Liver (tissue), 9 donors: Measurements from ENCODE around the gene CD8A. TPM values are rescaled to one million over a fixed set of nuclear protein-coding genes. Genes with fewer than 3 reads are reported as not detected.

Experiments used
- DNase-seq: peaks from one replicate; pipeline ENCODE4 v3.0.0-alpha.2; 2017; ENCODE audit warnings: low spot score
- H3K27ac ChIP-seq, 2 donors: one replicate each; pipeline ENCODE4 v1.7.0; 2013; ENCODE audit warnings: inconsistent platforms in 2 of 2, low read length in 2 of 2, control low read depth in 1 of 2, low read depth in 1 of 2, mild to moderate bottlenecking in 1 of 2
- H3K27me3 ChIP-seq, 4 donors: one replicate each; pipeline versions ENCODE4 v1.6.1 to v1.7.0; 2013; ENCODE audit warnings: low read length in 3 of 4, inconsistent platforms in 1 of 4, mild to moderate bottlenecking in 1 of 4, moderate library complexity in 1 of 4; ENCODE audit not compliant: control insufficient read depth in 4 of 4, insufficient read depth in 4 of 4
- H3K36me3 ChIP-seq, 4 donors: one replicate each; pipeline versions ENCODE4 v1.6.1 to v1.7.0; 2013; ENCODE audit warnings: low read length in 3 of 4, mild to moderate bottlenecking in 3 of 4, low read depth in 1 of 4, moderate library complexity in 1 of 4; ENCODE audit not compliant: control insufficient read depth in 4 of 4, insufficient read depth in 3 of 4
- H3K4me1 ChIP-seq, 4 donors: one replicate each; pipeline versions ENCODE4 v1.6.1 to v1.7.0; 2013; ENCODE audit warnings: low read length in 3 of 4, mild to moderate bottlenecking in 3 of 4, moderate library complexity in 1 of 4; ENCODE audit not compliant: control insufficient read depth in 4 of 4, insufficient read depth in 4 of 4
- H3K4me3 ChIP-seq, 3 donors: one replicate each; pipeline versions ENCODE4 v1.6.1 to v1.7.0; 2013; ENCODE audit warnings: low read length in 3 of 3, control low read depth in 1 of 3, low read depth in 1 of 3, mild to moderate bottlenecking in 1 of 3
- H3K9ac ChIP-seq, 2 donors: one replicate each; pipeline ENCODE4 v1.7.0; 2013; ENCODE audit warnings: low read length in 2 of 2, mild to moderate bottlenecking in 2 of 2, moderate library complexity in 2 of 2, control low read depth in 1 of 2, low read depth in 1 of 2
- H3K9me3 ChIP-seq, 4 donors: one replicate each; pipeline versions ENCODE4 v1.6.1 to v1.7.0; 2013; ENCODE audit warnings: low read length in 3 of 4; ENCODE audit not compliant: control insufficient read depth in 4 of 4
- EGR1 ChIP-seq, 2 donors: IDR thresholded peaks; 2 replicates each; pipeline ENCODE4 v1.6.1; 2016 to 2018; ENCODE audit warnings: antibody characterized with exemption in 2 of 2, low read depth in 2 of 2
- FOXA1 ChIP-seq: IDR thresholded peaks from 2 replicates; pipeline ENCODE4 v1.6.1; 2016; ENCODE audit warnings: antibody characterized with exemption
- FOXA2 ChIP-seq: IDR thresholded peaks from 2 replicates; pipeline ENCODE4 v1.6.1; 2016; ENCODE audit warnings: antibody characterized with exemption
- GABPA ChIP-seq, 2 donors: IDR thresholded peaks in 1 of 2; conservative IDR thresholded peaks in 1 of 2; 2 replicates each; pipeline ENCODE4 v1.6.1; 2016; ENCODE audit warnings: antibody characterized with exemption in 2 of 2, mild to moderate bottlenecking in 1 of 2, moderate library complexity in 1 of 2
- HNF4A ChIP-seq, 2 donors: conservative IDR thresholded peaks; 2 replicates each; pipeline ENCODE4 v1.6.1; 2016; ENCODE audit warnings: antibody characterized with exemption in 2 of 2, mild to moderate bottlenecking in 2 of 2
- HNF4G ChIP-seq: IDR thresholded peaks from 2 replicates; pipeline ENCODE4 v1.6.1; 2016; ENCODE audit warnings: antibody characterized with exemption
- JUND ChIP-seq, 2 donors: IDR thresholded peaks; 2 replicates each; pipeline ENCODE4 v1.6.1; 2016; ENCODE audit warnings: antibody characterized with exemption in 2 of 2
- NR2F2 ChIP-seq: IDR thresholded peaks from 2 replicates; pipeline ENCODE4 v1.6.1; 2016; ENCODE audit warnings: antibody characterized with exemption
- RAD21 ChIP-seq, 2 donors: IDR thresholded peaks; 2 replicates each; pipeline ENCODE4 v1.6.1; 2016; ENCODE audit warnings: antibody characterized with exemption in 2 of 2, mild to moderate bottlenecking in 2 of 2
- RXRA ChIP-seq, 2 donors: IDR thresholded peaks; 2 replicates each; pipeline ENCODE4 v1.6.1; 2017 to 2018; ENCODE audit warnings: antibody characterized with exemption in 2 of 2, mild to moderate bottlenecking in 1 of 2
- SP1 ChIP-seq: IDR thresholded peaks from 2 replicates; pipeline ENCODE4 v1.6.1; 2018; ENCODE audit warnings: antibody characterized with exemption, mild to moderate bottlenecking
- TAF1 ChIP-seq: conservative IDR thresholded peaks from 2 replicates; pipeline ENCODE4 v1.6.1; 2016; ENCODE audit warnings: antibody characterized with exemption, mild to moderate bottlenecking
- YY1 ChIP-seq: IDR thresholded peaks from 2 replicates; pipeline ENCODE4 v1.6.1; 2016; ENCODE audit warnings: antibody characterized with exemption, mild to moderate bottlenecking
- WGBS: extraction: QIAGEN DNeasy Blood & Tissue Kit; methylation state at CpG from one replicate; pipeline ENCODE4 v1.1.7; 2013; 5-methylcytosine and 5-hydroxymethylcytosine counted together
- polyA plus RNA-seq, 2 donors: library from polyadenylated mRNA; stranded (reverse) in 1 of 2; unstranded in 1 of 2; fragments of 200-250 nt in 1 of 2; fragments of >200 nt in 1 of 2; fragmentation: Nextera tagmentation in 1 of 2; extraction: Ambion mirVana in 1 of 2; gene quantifications; one replicate each; pipeline versions ENCODE4 v1.2.1 to v1.2.3, GENCODE V29; 2013 to 2015
- total RNA-seq, 2 donors: library from RNA; depleted of rRNA; stranded (reverse); fragments of >200 nt; gene quantifications; one replicate each; pipeline ENCODE4 v1.2.3, GENCODE V29; 2014
- TF ChIP-seq, protein P1 (sequence below): IDR thresholded peaks from 2 replicates; pipeline ENCODE4 v1.6.1; 2016; ENCODE audit warnings: antibody characterized with exemption
- TF ChIP-seq, protein P2 (sequence below): IDR thresholded peaks from 2 replicates; pipeline ENCODE4 v1.6.1; 2016; ENCODE audit warnings: antibody characterized with exemption
- TF ChIP-seq, protein P3 (sequence below): fragments of 150-350 bp; IDR thresholded peaks from 2 replicates; pipeline ENCODE4 v1.5.1; 2017; ENCODE audit warnings: improper control_type of control experiment, low read depth, low read length; ENCODE audit not compliant: missing input control
- TF ChIP-seq, protein P4 (sequence below): IDR thresholded peaks from 2 replicates; pipeline ENCODE4 v1.6.1; 2016; ENCODE audit warnings: antibody characterized with exemption
- TF ChIP-seq, protein P5 (sequence below): IDR thresholded peaks from 2 replicates; pipeline ENCODE4 v1.6.1; 2016; ENCODE audit warnings: antibody characterized with exemption, mild to moderate bottlenecking
- donor health status: healthy.
- donor health status: healthy.
- donor health status: healthy.
- donor health status: healthy.
- donor health status: healthy.

The CD8A gene
- total and polyA plus RNA-seq, 4 donors = 0.42 to 1.8 (median 0.69) TPM

DNA sequence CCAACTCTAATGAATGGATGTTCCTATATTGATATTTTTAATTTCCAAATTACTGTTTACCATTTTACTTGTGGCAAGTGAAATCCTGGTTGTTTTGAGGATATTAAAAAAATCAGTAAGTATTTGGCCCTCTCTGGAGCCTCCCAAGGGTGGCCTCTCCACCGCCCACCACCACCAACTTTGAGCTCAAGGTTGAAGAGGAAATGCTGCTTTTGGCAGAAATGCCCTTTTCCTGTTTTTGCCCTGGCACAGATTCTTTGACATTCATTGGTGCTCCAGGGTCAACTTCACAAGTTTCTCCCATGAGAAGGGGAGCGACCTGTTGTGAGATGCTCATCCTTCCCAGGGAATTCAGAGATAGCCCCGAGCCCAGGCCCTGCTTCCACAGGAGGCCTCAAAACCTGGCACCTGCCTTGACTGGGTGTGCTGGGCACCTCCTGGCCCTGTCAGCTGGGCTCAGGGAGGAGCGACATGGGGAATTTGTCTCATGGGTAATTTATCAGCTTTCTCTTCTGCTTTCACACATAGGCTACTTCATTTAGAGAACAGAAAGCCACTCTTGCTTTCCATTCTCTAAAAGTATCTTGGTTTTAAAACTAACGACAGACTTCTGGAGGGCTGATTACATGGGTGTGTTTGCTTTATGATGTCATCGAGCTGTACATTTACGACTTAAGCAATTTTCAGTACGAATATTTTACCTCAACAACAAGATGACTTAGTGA is 6.9 kb downstream of the CD8A start:
- Histone ChIP-seq H3K9me3 (no peaks in the 10 kb centered on the region), H3K36me3 (no peaks in the 10 kb centered on the region), H3K27ac (no peak overlapping the region), H3K4me1 (peaks cover 0 to 1% (median 0%) of the 10 kb centered on the region in 4 donors), H3K9ac (no peak overlapping the region), H3K4me3 (no peak overlapping the region), H3K27me3 (peaks cover 0 to 2% (median 0%) of the 10 kb centered on the region in 4 donors)
- TF ChIP-seq, protein P1, sequence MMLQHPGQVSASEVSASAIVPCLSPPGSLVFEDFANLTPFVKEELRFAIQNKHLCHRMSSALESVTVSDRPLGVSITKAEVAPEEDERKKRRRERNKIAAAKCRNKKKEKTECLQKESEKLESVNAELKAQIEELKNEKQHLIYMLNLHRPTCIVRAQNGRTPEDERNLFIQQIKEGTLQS = no peak
- TF ChIP-seq FOXA1 = no peak
- TF ChIP-seq, protein P2, sequence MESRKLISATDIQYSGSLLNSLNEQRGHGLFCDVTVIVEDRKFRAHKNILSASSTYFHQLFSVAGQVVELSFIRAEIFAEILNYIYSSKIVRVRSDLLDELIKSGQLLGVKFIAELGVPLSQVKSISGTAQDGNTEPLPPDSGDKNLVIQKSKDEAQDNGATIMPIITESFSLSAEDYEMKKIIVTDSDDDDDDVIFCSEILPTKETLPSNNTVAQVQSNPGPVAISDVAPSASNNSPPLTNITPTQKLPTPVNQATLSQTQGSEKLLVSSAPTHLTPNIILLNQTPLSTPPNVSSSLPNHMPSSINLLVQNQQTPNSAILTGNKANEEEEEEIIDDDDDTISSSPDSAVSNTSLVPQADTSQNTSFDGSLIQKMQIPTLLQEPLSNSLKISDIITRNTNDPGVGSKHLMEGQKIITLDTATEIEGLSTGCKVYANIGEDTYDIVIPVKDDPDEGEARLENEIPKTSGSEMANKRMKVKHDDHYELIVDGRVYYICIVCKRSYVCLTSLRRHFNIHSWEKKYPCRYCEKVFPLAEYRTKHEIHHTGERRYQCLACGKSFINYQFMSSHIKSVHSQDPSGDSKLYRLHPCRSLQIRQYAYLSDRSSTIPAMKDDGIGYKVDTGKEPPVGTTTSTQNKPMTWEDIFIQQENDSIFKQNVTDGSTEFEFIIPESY = no peak
- no peak for TF ChIP-seq NR2F2
- no peak for TF ChIP-seq RXRA (IDR thresholded peaks at IDR 0.05)
- WGBS = 73% methylated on average over 8 of the region's 8 CpGs
- DNase-seq = no peak

DNA sequence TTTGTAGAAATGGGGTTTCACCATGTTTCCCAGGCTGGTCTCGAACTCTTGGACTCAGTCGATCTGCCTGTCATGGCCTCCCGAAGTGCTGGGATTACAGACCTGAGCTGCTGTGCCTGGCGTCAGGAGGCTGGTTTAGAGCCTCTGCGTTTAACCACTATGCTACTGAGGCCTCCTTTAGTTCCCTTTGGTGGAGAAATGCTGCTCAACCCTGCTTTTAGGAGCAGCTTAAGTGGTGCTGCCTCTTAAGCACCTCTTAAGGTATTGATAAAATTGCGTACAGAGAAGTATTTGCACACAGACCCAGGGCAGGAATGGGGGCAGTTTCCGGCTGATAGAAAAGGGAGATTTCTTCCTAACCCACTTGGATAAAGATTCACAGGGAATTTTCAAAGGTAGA is 8.0 kb downstream of the CD8A start:
- 90% methylated on average over 7 of the region's 7 CpGs for WGBS
- TF ChIP-seq JUND (IDR thresholded peaks at IDR 0.05) (no peak), RXRA (IDR thresholded peaks at IDR 0.05) (no peak), FOXA1 (no peak), YY1 (no peak), TAF1 (no peak), GABPA (IDR thresholded peaks at IDR 0.05 in 1 of 2, conservative IDR thresholded peaks at IDR 0.05 in 1 of 2) (no peak), SP1 (no peak), NR2F2 (no peak), RAD21 (IDR thresholded peaks at IDR 0.05) (no peak), HNF4G (no peak), EGR1 (IDR thresholded peaks at IDR 0.05; ENCODE audit: low read depth in 2 of 2) (no peak), FOXA2 (no peak), HNF4A (conservative IDR thresholded peaks at IDR 0.05) (no peak)
- TF ChIP-seq, protein P3, sequence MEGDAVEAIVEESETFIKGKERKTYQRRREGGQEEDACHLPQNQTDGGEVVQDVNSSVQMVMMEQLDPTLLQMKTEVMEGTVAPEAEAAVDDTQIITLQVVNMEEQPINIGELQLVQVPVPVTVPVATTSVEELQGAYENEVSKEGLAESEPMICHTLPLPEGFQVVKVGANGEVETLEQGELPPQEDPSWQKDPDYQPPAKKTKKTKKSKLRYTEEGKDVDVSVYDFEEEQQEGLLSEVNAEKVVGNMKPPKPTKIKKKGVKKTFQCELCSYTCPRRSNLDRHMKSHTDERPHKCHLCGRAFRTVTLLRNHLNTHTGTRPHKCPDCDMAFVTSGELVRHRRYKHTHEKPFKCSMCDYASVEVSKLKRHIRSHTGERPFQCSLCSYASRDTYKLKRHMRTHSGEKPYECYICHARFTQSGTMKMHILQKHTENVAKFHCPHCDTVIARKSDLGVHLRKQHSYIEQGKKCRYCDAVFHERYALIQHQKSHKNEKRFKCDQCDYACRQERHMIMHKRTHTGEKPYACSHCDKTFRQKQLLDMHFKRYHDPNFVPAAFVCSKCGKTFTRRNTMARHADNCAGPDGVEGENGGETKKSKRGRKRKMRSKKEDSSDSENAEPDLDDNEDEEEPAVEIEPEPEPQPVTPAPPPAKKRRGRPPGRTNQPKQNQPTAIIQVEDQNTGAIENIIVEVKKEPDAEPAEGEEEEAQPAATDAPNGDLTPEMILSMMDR = no peak
- TF ChIP-seq, protein P4, sequence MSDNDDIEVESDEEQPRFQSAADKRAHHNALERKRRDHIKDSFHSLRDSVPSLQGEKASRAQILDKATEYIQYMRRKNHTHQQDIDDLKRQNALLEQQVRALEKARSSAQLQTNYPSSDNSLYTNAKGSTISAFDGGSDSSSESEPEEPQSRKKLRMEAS = no peak
- TF ChIP-seq, protein P1 = no peak
- TF ChIP-seq, protein P5, sequence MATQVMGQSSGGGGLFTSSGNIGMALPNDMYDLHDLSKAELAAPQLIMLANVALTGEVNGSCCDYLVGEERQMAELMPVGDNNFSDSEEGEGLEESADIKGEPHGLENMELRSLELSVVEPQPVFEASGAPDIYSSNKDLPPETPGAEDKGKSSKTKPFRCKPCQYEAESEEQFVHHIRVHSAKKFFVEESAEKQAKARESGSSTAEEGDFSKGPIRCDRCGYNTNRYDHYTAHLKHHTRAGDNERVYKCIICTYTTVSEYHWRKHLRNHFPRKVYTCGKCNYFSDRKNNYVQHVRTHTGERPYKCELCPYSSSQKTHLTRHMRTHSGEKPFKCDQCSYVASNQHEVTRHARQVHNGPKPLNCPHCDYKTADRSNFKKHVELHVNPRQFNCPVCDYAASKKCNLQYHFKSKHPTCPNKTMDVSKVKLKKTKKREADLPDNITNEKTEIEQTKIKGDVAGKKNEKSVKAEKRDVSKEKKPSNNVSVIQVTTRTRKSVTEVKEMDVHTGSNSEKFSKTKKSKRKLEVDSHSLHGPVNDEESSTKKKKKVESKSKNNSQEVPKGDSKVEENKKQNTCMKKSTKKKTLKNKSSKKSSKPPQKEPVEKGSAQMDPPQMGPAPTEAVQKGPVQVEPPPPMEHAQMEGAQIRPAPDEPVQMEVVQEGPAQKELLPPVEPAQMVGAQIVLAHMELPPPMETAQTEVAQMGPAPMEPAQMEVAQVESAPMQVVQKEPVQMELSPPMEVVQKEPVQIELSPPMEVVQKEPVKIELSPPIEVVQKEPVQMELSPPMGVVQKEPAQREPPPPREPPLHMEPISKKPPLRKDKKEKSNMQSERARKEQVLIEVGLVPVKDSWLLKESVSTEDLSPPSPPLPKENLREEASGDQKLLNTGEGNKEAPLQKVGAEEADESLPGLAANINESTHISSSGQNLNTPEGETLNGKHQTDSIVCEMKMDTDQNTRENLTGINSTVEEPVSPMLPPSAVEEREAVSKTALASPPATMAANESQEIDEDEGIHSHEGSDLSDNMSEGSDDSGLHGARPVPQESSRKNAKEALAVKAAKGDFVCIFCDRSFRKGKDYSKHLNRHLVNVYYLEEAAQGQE = no peak
- TF ChIP-seq, protein P2 = no peak
- H3K4me1 ChIP-seq = no peaks in the 10 kb centered on the region
- no peaks in the 10 kb centered on the region for H3K36me3 ChIP-seq
- DNase-seq = no peak
- no peak overlapping the region for H3K9ac ChIP-seq
- H3K27me3 ChIP-seq = peaks cover 0 to 2% (median 0%) of the 10 kb centered on the region in 4 donors
- H3K27ac ChIP-seq = no peak overlapping the region
- H3K4me3 ChIP-seq = no peak overlapping the region
- no peaks in the 10 kb centered on the region for H3K9me3 ChIP-seq
